ENCODE data around the gene PHLPP1.

DNA sequence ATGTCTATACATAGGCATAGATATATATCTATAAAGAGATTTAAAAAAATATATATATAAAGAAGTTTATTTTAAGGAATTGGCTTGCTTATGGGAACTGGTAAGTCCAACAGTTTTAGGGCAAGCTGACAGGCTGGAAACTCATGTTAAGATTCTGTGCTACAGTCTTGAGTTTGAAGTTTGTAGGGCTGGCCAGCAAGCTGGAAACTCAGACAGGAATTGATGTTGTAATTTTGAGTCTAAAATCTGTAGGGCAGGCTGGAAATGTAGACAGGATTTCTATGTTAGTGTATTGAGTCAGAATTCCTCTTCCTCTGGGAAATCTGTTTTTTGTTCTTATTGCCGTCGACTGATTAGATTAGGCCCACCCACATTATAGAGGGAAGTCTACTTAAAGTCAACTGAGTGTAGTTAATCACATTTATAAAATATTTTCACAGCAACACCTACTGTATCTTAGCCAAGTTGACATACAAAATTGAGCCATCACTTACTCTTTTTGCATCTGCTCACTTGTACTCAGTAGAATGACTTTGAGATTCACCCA is 60.8 kb downstream of the PHLPP1 start:
- TF ChIP-seq POLR2A (IDR thresholded peaks at IDR 0.05) (no peak), EP300 (IDR thresholded peaks at IDR 0.05) (no peak)
- TF ChIP-seq, protein P1, sequence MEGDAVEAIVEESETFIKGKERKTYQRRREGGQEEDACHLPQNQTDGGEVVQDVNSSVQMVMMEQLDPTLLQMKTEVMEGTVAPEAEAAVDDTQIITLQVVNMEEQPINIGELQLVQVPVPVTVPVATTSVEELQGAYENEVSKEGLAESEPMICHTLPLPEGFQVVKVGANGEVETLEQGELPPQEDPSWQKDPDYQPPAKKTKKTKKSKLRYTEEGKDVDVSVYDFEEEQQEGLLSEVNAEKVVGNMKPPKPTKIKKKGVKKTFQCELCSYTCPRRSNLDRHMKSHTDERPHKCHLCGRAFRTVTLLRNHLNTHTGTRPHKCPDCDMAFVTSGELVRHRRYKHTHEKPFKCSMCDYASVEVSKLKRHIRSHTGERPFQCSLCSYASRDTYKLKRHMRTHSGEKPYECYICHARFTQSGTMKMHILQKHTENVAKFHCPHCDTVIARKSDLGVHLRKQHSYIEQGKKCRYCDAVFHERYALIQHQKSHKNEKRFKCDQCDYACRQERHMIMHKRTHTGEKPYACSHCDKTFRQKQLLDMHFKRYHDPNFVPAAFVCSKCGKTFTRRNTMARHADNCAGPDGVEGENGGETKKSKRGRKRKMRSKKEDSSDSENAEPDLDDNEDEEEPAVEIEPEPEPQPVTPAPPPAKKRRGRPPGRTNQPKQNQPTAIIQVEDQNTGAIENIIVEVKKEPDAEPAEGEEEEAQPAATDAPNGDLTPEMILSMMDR (IDR thresholded peaks at IDR 0.05) = no peak

Data from ovary (tissue), 3 donors.